GM19099 (cell line): ENCODE results near the gene ELMO3.

Experiments
- POLR2A ChIP-seq: IDR thresholded peaks from 3 replicates; pipeline ENCODE4 v1.6.1; 2011; ENCODE audit warnings: low read depth; ENCODE audit not compliant: insufficient read length; ENCODE audit errors: extremely low read depth

Gene ELMO3

GRCh38 chr16:67199011-67199807 lies at the start of gene ELMO3:
TSS of gene ELMO3 (plus strand) at chr16:67199131. CDS start at chr16:67199327, 196 bp downstream.
- TF ChIP-seq POLR2A: no peak

- no peak for TF ChIP-seq POLR2A
These were observed 49.5 kb upstream of the ELMO3 start for GRCh38 chr16:67149276-67150046.

DNA sequence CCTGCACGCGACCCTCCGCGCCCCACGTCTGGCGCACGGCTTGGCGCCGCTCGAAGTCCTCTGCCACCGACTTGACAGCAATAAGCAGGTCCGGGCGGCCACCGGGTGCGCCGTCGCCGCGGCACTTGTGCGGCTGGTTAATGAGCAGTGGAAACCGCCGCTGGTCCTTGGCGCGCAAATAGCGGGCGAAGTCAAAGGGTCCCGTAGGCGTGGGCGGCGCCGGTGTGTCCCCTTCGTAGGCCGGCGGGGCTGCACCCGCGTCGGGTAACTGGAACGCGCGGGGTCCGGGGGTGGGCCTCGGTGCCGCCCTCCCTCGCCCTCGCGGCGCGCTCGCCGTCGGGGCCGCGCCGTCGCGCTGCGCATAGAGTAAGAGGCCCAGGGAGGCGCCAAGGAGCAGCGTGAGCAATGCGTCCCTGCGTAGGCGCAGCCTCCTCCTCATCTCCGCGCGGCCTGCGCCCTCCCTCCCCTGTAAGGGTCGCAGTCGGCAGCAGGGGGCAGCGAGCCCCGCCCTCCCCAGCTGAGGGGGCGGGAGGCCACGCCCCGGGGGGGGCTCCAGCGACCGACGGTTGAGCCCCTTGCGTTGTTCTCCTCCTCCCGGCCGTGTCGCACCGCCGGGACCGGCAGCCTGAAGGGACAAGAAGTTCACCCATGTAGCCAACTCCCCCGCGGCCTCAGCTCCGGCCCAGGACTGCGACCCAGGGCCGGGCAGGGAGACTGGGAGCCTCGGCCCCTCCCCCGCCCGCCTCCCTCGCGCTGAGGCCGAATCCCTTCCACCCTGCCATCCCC lies 48.7 kb upstream of the ELMO3 start:
- no peak for TF ChIP-seq POLR2A

DNA sequence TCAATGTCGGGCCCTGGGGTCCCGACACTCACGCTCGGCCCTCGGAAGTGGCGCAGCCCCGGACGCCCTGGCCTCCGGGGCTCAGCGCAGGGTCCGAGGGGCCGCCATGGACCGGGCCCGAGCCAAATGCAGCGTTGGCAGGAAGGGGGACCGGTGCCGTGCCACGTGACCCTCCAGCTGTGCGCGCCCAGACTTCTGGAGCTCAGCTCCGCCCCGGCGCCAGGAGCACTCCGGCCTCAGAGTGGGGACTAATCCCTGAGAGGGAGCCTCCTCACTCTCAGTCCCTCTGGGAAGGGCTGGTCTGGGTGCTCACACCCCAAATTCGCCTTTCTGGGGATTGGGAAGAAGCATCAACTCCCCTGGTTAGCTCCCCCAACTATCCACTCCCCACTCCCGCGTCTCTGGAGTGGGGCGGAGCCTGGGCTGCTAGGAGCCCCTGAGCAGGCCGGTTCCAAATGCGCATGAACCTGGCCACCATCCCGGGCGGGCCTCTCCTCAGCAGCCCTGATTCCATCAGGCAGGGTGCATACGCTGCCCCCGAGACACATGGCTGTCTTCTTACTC lies 48.0 kb upstream of the ELMO3 start, which contains the start of gene B3GNT9:
B3GNT9 (minus strand) TSS at position 166 of the 564 bp plus-strand sequence. CDS start 513 bp downstream, outside the sequence.
- TF ChIP-seq POLR2A: peak; percentile 57

DNA sequence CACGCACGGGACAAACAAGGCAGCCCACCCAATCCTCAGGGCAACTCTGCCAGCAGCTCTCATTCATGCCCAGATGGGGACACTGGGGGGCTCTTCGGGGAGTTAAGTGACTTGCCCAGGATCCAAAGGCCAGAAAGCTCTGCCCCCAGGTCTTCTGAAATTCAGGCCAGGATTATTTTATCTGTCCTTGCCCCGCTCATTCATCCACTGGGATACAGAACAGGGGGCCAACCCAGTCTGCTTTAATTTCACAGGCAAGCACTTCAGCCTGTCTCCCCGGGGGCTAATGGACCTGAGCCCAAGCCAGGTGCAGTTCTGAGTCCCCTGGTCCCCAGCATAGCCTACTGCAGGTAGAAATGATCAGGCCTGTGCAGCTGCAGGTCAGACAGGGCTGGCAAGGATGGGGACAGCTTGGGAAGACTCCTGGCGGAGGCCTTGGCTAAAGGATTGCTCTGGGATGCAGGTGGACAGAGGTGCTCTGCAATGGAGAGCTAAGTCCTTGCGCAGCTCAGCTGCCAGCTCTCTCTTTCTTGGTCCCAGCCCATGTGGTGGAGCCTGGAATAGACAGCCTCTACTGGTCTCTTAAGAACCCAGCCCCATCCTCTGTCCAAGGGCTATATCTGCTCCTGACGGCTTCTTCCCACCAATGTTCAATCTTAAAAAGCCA lies 47.4 kb upstream of the ELMO3 start:
- TF ChIP-seq POLR2A: no peak

- no peak for TF ChIP-seq POLR2A
These were observed 44.2 kb upstream of the ELMO3 start for GRCh38 chr16:67154578-67155294.

DNA sequence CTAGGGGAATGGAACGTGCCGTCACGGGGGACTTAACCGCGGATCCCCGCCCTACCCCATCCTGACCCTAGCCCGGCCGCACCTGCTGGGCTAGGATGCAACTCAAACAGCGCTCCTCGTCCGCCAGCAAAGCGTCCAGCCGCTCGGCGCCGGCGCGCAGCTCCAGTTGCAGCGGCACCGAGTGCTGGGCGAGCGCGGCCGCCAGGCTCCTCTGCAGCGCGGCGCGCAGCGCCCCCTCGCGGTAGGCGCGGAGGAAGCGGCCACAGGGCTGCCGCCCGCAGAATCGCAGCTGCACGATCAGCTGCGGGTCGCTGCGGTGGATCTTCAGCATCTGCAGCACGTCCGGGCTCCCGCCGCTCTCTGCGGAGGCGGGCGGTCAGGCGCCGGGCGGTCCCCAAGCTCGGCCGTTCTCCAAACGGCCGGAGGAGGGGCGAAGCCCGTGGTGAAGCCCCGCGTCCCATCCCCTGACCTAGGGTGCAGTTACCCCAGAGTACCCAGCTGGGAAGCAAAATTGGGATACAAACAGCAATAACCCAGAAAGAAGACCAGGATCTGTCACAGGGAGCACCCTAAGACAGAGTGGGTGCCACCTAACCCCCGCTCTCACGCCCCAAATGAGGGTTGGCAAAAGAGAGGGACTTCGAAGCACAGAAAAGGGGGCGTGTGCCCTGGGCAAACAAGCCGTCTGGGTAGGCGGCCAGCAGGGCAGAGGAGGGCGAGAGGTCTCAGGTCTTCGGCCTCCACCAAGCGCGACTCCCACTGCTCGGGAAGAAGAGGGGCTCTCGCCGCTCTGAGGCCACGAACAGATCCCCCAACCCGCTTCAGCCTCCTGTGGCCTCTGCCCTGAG lies 43.4 kb upstream of the ELMO3 start:
- no peak for TF ChIP-seq POLR2A

DNA sequence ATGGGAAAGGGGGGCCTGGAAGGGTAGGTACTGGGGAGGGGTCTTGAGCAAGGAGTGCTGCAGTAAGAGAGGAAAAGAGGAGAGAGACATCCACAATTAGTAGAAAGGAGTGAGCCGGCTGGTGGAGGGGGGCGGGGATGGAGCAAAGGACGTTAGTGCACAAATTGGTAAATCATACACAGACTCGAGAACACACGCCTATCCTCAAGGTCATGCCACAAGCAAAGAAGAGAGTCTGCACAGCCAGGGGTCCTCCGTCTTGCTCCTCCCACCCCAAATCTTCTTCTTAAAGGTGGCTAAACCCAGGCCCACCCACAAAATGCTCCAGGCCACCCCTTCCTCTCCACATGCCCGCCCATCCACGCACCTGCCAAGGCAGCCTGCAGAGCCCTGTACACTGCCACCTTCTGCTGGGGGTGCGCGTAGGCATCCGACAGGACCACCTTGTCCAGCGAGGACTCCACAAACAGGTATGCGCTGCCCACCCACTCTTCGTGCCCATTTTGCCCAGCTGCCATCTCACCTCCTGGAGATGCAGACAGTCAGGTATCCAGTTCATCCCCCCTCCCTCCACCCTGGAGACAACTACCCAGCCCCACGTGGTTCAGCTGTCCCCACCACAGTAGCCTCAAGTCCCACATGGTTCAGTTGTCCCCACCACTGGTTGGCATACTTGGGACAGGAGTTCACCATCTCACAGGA lies 42.6 kb upstream of the ELMO3 start:
- no peak for TF ChIP-seq POLR2A

- TF ChIP-seq POLR2A: no peak
These were observed 41.7 kb upstream of the ELMO3 start for GRCh38 chr16:67157106-67157748.

DNA sequence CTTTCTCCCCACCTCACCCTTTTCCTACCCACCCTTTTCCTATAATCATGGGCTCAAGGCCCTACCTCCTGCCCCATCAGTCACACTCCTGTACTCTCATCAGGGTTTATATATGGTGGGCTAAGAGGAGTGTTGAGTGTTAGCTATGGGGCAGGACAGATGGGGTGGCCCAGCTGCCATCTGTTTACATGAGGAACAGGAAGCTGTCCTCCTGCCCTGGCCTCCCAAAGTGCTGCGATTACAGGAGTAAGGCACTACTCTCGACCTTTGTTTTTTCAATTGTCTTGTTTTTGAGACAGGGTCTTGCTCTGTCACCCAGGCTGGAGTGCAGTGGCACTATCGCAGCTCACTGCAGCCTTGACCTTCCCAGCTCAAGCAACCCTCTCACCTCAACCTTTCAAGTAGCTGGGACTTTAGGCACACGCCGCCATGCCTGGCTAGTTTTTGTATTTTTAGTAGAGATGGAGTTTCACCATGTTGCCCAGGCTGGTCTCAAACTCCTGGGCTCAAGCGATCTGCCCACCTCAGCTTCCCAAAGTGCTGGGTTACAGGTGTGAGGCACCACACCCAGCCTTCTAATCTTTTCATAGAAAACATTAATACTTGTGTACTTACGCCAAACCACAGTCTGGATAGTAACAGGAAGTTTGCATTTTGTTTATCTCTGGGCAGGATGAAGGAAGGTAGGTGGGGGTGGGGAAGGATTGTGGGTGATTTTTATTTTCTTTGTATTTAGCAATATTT lies 40.9 kb upstream of the ELMO3 start:
- TF ChIP-seq POLR2A: no peak
